ENCODE results near the gene ABCD4.

The ABCD4 gene

GRCh38 chr14:74257941-74258763 is 44.6 kb downstream of the ABCD4 start:
- DNase-seq = no peak

- DNase-seq = peak; percentile 40
Measured at GRCh38 chr14:74257078-74257940, 45.4 kb downstream of the ABCD4 start.

GRCh38 chr14:74255281-74255680 is 47.5 kb downstream of the ABCD4 start:
- no peak for DNase-seq

DNA sequence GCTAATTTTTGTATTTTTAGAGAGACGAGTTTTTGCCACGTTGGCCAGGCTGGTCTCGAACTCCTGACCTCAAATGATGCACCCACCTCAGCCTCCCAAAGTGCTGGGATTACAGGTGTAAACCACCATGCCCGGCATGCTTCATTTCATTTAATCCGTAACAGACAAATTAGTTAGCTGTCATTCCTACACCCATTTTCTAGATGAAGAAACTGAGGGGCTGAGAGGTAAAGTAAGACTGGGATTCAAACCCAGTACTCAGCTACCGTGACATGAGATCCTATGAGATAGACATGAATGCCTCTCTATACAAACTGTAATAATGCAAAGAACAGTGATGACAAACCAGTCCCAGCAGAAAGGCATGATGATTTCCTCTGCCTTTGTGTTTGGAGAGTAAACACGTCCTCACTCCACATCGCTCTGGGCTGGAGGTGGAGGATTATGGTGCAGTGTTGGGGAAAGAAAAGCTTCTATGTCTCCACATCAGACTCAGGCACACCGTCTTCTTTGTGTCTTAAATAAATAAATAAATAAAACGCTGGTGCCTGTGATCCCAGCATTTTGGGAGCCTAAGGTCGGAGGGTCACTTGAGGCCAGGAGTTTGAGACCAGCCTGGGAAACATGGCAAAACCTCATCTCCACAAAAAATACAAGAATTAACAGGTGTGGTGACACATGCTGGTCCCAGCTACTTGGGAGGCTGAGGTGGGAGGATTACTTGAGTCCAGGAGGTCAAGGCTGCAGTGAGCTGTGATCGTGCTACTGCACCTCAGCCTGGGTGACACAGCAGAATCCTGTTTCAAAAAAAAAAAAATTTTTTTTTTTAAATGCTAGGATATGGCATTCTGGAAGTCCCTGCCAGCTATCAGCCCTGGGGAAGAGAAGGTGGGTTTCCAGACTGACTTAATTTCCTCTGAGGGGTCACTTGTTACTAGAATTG is 53.0 kb downstream of the ABCD4 start:
- DNase-seq = no peak

GRCh38 chr14:74248017-74248416 is 54.7 kb downstream of the ABCD4 start:
- DNase-seq = no peak

- DNase-seq = no peak
Measured at GRCh38 chr14:74246542-74246941, 56.2 kb downstream of the ABCD4 start.

- DNase-seq = no peak
Measured at GRCh38 chr14:74245292-74245691, 57.4 kb downstream of the ABCD4 start.

DNA sequence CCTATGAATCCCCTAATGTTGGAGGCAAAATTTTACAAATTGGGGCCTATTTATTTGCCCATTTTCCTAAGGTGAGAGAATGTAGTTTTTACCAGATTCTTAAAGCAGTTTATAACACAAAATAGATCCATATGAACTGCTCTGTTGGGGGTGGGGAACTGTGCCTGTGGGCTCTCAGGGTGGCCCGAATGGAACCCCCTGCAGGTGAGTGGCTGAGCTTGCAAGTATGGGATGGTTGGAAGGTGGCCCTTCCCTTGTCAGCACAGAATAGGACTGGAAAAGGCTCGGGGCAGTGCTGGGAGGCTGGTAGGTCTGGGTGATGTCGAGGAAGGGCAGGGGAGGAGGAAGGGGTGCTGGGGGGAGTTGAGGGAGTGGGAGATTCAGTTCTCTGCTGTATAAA is 58.6 kb downstream of the ABCD4 start:
- DNase-seq = no peak

GRCh38 chr14:74243051-74243450 is 59.7 kb downstream of the ABCD4 start:
- no peak for DNase-seq

DNA sequence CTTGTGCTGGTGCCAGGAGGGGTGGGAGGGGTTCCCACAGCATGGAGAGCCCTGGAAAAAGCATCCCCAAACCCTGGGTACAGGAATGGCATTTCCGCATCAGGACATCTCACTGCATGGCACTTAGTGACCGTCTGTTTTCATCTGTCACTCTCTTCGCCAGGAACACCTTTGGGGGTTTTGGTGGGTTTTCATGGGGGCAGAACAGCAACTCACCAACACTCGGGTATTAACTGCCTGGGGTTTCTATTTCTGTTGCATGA is 60.0 kb downstream of the ABCD4 start:
- DNase-seq = no peak

DNA sequence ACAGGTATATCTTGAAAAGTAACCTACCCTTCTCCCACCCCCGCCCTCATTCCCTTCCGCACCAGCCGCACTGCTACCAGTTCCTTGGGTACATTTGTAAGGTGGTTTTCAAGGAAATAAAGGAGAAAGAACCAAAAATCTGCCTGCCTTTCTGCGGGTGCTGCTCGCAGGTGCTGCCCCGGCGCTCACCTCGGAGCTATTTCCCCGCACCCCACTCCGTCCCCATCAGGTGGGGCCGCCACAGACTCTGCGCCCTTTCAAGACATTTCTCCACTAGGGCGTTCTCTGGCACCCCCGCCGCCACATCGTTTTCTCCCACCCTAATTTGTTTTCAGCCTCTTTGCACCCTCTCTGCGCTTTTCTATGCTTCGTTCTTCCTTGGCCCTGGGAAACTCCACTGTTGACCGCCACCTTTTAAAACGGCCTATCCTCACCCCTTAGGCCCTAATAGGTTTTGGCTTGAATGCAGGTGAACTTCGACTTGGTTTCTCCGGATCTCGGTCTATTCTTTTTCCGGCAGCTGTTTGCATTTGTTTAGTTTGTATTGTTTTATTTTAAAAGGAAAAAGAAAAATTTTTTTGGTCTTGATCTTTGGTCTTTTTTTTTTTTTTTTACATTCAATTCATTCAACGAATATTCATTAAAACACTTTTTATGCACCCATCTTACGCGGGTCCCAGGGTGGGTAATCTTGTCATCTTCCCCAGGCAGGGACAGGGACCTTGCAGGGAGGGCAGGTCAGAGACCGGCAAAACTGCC is 60.5 kb downstream of the ABCD4 start:
- no peak for DNase-seq

GRCh38 chr14:74241652-74242017 is 61.1 kb downstream of the ABCD4 start:
- no peak for DNase-seq

- DNase-seq = no peak
Measured at GRCh38 chr14:74240794-74241651, 61.7 kb downstream of the ABCD4 start.

GRCh38 chr14:74239848-74240793 is 62.6 kb downstream of the ABCD4 start:
- no peak for DNase-seq

GRCh38 chr14:74238974-74239847 is 63.5 kb downstream of the ABCD4 start, which contains the start of gene VSX2:
VSX2 (plus strand) TSS chr14:74239449; CDS start chr14:74239562, 113 bp downstream.
- no peak for DNase-seq

GRCh38 chr14:74237441-74237840 is 65.3 kb downstream of the ABCD4 start:
- DNase-seq = no peak

Measured in NCI-H1092 (cell line).